OCI-LY1 (cell line): ENCODE results near the gene RAET1E.

Source experiments
- CTCF ChIP-seq: fragments of 200-600 bp; sonication (generic), shearing (Covaris generic); IDR thresholded peaks from 2 replicates; pipeline ENCODE4 v1.5.1; 2017; ENCODE audit warnings: mild to moderate bottlenecking, antibody characterized with exemption, low read length, moderate library complexity, mixed read lengths
- EZH2 ChIP-seq: fragments of 200-600 bp; sonication (generic), shearing (Covaris generic); IDR thresholded peaks from 2 replicates; pipeline ENCODE4 v1.8.0; 2017; ENCODE audit warnings: borderline replicate concordance, mixed run types, mild to moderate bottlenecking, antibody characterized with exemption, low read length, moderate library complexity, mixed read lengths

GRCh38 chr6:149852881-149853280 lies 45.0 kb downstream of the RAET1E start:
- TF ChIP-seq EZH2 = no peak
- TF ChIP-seq CTCF = no peak
